Stomach (tissue), 4 donors: ENCODE results near the gene KCNQ5.

Source experiments
- POLR2A ChIP-seq, 4 donors: fragments of 450-650 bp; IDR thresholded peaks; one replicate each; pipeline ENCODE4 v1.6.1; 2016; ENCODE audit warnings: antibody characterized with exemption in 4 of 4, control low read depth in 2 of 4, mild to moderate bottlenecking in 1 of 4, moderate library complexity in 1 of 4
- POLR2AphosphoS5 ChIP-seq, 3 donors: sonication (generic); formaldehyde crosslinking; IDR thresholded peaks; one replicate each; pipeline ENCODE4 v1.6.1; 2016; ENCODE audit warnings: antibody characterized with exemption in 3 of 3
- TF ChIP-seq, protein P1 (sequence below), 7 experiments: fragments of 450-650 bp in 4 of 7; fragments of 200-600 bp in 3 of 7; sonication (generic) in 3 of 7; IDR thresholded peaks; one replicate each; pipeline ENCODE4 v1.5.1; 2016 to 2019; ENCODE audit warnings: antibody characterized with exemption in 7 of 7, control low read depth in 2 of 7, mild to moderate bottlenecking in 1 of 7

DNA sequence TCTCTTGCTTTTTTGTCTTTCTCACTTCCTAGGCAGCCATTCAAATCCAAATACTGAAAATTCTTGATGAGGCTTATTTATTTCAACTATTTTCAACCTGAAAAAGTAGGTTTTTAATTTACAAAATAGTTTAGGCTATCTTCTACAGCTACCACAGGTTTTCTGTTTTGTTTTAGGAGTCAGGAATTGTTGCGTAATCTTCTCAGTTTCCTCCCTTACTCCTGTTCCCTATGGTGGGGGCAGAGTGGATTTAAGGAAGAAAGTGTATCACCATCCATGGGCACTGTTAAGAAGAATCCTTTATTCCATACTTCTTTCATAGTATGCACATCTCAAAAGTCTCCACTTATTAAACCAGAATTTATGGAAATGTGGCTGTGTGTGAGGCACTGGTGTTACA is 421.0 kb downstream of the KCNQ5 start:
- TF ChIP-seq, protein P1, sequence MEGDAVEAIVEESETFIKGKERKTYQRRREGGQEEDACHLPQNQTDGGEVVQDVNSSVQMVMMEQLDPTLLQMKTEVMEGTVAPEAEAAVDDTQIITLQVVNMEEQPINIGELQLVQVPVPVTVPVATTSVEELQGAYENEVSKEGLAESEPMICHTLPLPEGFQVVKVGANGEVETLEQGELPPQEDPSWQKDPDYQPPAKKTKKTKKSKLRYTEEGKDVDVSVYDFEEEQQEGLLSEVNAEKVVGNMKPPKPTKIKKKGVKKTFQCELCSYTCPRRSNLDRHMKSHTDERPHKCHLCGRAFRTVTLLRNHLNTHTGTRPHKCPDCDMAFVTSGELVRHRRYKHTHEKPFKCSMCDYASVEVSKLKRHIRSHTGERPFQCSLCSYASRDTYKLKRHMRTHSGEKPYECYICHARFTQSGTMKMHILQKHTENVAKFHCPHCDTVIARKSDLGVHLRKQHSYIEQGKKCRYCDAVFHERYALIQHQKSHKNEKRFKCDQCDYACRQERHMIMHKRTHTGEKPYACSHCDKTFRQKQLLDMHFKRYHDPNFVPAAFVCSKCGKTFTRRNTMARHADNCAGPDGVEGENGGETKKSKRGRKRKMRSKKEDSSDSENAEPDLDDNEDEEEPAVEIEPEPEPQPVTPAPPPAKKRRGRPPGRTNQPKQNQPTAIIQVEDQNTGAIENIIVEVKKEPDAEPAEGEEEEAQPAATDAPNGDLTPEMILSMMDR (IDR thresholded peaks at IDR 0.05) = no peak
- TF ChIP-seq POLR2A (IDR thresholded peaks at IDR 0.05) = no peak
- TF ChIP-seq POLR2AphosphoS5 (IDR thresholded peaks at IDR 0.05) = no peak
